Hematopoietic multipotent progenitor cell (in vitro differentiated cells): Measurements from ENCODE around the gene RBM15. TPM values are rescaled to one million over a fixed set of nuclear protein-coding genes. Genes with fewer than 3 reads are reported as not detected.

ENCODE experiments used
- total RNA-seq: library from RNA; depleted of rRNA; stranded (reverse); fragments of >200 nt; gene quantifications from one replicate; pipeline ENCODE4 v1.2.3, GENCODE V29; 2012

Gene RBM15
- total RNA-seq, 1 donor = 66.0 TPM

Other genes starting within 250 kb of the RBM15 start
- not detected for gene UBL4B, start 226.9 kb upstream of the RBM15 start, total RNA-seq
- gene SLC6A17, start 188.9 kb upstream of the RBM15 start, total RNA-seq = not detected
- 5.7 TPM for gene KCNC4, start 129.1 kb upstream of the RBM15 start, total RNA-seq
- under 0.01 TPM for gene SLC16A4, start 51.6 kb downstream of the RBM15 start, total RNA-seq
- gene LAMTOR5, start 68.3 kb downstream of the RBM15 start, total RNA-seq = 89.9 TPM
- under 0.01 TPM for gene PROK1, start 111.8 kb downstream of the RBM15 start, total RNA-seq
- gene KCNA10, start 179.8 kb downstream of the RBM15 start, total RNA-seq = not detected